Spleen (tissue), 11 donors: ENCODE results near the gene ACSM3. TPM values are rescaled to one million over a fixed set of nuclear protein-coding genes. Genes with fewer than 3 reads are reported as not detected.

ENCODE experiments used
- DNase-seq: peaks from one replicate; pipeline ENCODE4 v3.0.0-alpha.2; 2020
- H3K27ac ChIP-seq, 8 donors: fragments of 200-600 bp; sonication (generic) in 7 of 8; 1 replicate in 4 of 8; 2 replicates in 4 of 8; pipeline versions ENCODE4 v1.5.0 to v1.8.0; 2016 to 2021; ENCODE audit warnings: inconsistent platforms in 4 of 8, mild to moderate bottlenecking in 4 of 8, moderate library complexity in 1 of 8
- H3K27me3 ChIP-seq, 7 donors: fragments of 200-600 bp; sonication (generic) in 6 of 7; replicated peaks in 1 of 7; 1 replicate in 4 of 7; 2 replicates in 3 of 7; pipeline versions ENCODE4 v1.5.0 to v1.8.0; 2016 to 2021; ENCODE audit warnings: inconsistent platforms in 3 of 7, mild to moderate bottlenecking in 1 of 7
- H3K36me3 ChIP-seq, 6 donors: fragments of 200-600 bp; sonication (generic) in 5 of 6; 1 replicate in 4 of 6; 2 replicates in 2 of 6; pipeline versions ENCODE4 v1.5.0 to v1.8.0; 2016 to 2021; ENCODE audit warnings: inconsistent platforms in 2 of 6
- H3K4me1 ChIP-seq, 6 donors: fragments of 200-600 bp; sonication (generic) in 5 of 6; 1 replicate in 3 of 6; 2 replicates in 3 of 6; pipeline versions ENCODE4 v1.5.0 to v1.8.0; 2016 to 2021; ENCODE audit warnings: inconsistent platforms in 3 of 6
- H3K4me3 ChIP-seq, 8 donors: fragments of 200-600 bp; sonication (generic) in 7 of 8; 1 replicate in 4 of 8; 2 replicates in 4 of 8; pipeline versions ENCODE4 v1.5.0 to v1.8.0; 2016 to 2021; ENCODE audit warnings: inconsistent platforms in 4 of 8, mild to moderate bottlenecking in 4 of 8, moderate library complexity in 2 of 8
- H3K9me3 ChIP-seq, 8 donors: fragments of 200-600 bp; sonication (generic) in 7 of 8; 1 replicate in 4 of 8; 2 replicates in 4 of 8; pipeline versions ENCODE4 v1.5.0 to v1.8.0; 2016 to 2021; ENCODE audit warnings: inconsistent platforms in 4 of 8
- POLR2A ChIP-seq, 3 donors: fragments of 450-650 bp; IDR thresholded peaks; one replicate each; pipeline ENCODE4 v1.5.1; 2017; ENCODE audit warnings: antibody characterized with exemption in 3 of 3, mild to moderate bottlenecking in 1 of 3
- POLR2AphosphoS5 ChIP-seq, 3 donors: sonication (generic); formaldehyde crosslinking; IDR thresholded peaks; one replicate each; pipeline ENCODE4 v1.5.1; 2017; ENCODE audit warnings: antibody characterized with exemption in 3 of 3
- WGBS, 5 donors: extraction: QIAGEN DNeasy Blood & Tissue Kit in 3 of 5; methylation state at CpG; one replicate each; pipeline versions ENCODE4 v1.1.5 to v1.1.7; 2013 to 2018; 5-methylcytosine and 5-hydroxymethylcytosine counted together
- intact Hi-C: fragments of 100-400 bp; cut with DNase I; formaldehyde crosslinking; loops from one replicate; pipeline ENCODE4 v1.15.0; 2023; ENCODE audit warnings: low total_unique reads
- polyA plus RNA-seq, 3 donors: library from polyadenylated mRNA; stranded (reverse); fragments of 200-250 nt; gene quantifications; one replicate each; pipeline ENCODE4 v1.2.1, GENCODE V29; 2013
- total RNA-seq, 7 donors: library from RNA; depleted of rRNA in 3 of 7; stranded (reverse); fragments of >200 nt in 3 of 7; fragmentation: NEBNext Ultra II Directional in 4 of 7; extraction: Animal tissue kit (Norgen Biotek cat#: 25700) in 4 of 7; gene quantifications; one replicate each; pipeline versions ENCODE4 v1.1.0 to v1.2.1, GENCODE V29; 2016 to 2021
- TF ChIP-seq, protein P1 (sequence below), 11 experiments: fragments of 200-600 bp in 7 of 11; fragments of 450-650 bp in 4 of 11; sonication (generic) in 4 of 11; IDR thresholded peaks in 8 of 11; conservative IDR thresholded peaks in 3 of 11; 1 replicate in 7 of 11; 2 replicates in 4 of 11; pipeline versions ENCODE4 v1.4.0 to v1.8.0; 2016 to 2021; ENCODE audit warnings: antibody characterized with exemption in 11 of 11, inconsistent platforms in 4 of 11, mild to moderate bottlenecking in 1 of 11
- donor health status: healthy with polysubstance abuse.
- donor health status: DM: no; HTN: no; CAD: no; lungs with moderate emphysema.
- donor health status: DM: no; HTN: no; CAD: no.
- donor health status: Bipolar disorder and iron deficiency.
- donor health status: healthy.
- donor health status: DM: no; HTN: no; CAD: no.
- donor health status: DM: yes; HTN: yes; CAD: no.

The ACSM3 gene
- total and polyA plus RNA-seq, 10 donors, result 2.6 to 9.0 (median 4.2) TPM

DNA sequence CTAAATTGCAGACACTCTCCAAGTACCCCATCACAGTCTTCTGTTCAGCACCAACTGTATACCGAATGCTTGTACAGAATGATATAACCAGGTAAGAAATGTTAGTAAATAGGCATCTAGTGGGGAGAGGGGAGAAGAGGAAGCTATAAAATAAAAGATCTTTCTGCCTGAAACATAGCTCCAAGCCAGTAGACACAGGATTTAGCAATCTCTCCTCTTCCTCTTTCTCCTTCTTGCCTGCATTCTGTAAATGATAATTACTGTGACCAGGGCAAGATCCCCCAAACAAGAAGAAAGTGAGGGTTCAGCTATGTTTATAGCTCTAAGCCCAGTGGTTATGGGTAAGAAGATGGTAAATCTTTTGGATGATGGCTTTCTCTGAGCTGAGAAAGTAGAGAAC lies 17.9 kb downstream of the ACSM3 start:
- no peak overlapping the region for H3K27ac ChIP-seq
- intact Hi-C loops, result no loop called here
- no peaks in the 10 kb centered on the region for H3K4me1 ChIP-seq
- no peak overlapping the region for H3K4me3 ChIP-seq
- TF ChIP-seq, protein P1, sequence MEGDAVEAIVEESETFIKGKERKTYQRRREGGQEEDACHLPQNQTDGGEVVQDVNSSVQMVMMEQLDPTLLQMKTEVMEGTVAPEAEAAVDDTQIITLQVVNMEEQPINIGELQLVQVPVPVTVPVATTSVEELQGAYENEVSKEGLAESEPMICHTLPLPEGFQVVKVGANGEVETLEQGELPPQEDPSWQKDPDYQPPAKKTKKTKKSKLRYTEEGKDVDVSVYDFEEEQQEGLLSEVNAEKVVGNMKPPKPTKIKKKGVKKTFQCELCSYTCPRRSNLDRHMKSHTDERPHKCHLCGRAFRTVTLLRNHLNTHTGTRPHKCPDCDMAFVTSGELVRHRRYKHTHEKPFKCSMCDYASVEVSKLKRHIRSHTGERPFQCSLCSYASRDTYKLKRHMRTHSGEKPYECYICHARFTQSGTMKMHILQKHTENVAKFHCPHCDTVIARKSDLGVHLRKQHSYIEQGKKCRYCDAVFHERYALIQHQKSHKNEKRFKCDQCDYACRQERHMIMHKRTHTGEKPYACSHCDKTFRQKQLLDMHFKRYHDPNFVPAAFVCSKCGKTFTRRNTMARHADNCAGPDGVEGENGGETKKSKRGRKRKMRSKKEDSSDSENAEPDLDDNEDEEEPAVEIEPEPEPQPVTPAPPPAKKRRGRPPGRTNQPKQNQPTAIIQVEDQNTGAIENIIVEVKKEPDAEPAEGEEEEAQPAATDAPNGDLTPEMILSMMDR (IDR thresholded peaks at IDR 0.05 in 8 of 11, conservative IDR thresholded peaks at IDR 0.05 in 3 of 11), result no peak
- no peak for TF ChIP-seq POLR2AphosphoS5 (IDR thresholded peaks at IDR 0.05)
- no peak for TF ChIP-seq POLR2A (IDR thresholded peaks at IDR 0.05)
- peaks cover 0 to 5% (median 0%) of the 10 kb centered on the region in 8 donors for H3K9me3 ChIP-seq
- WGBS, 5 donors, result 59 to 85% (median 82%) methylated on average over 1 of the region's 1 CpG
- no peak for DNase-seq
- no peaks in the 10 kb centered on the region for H3K27me3 ChIP-seq
- peaks cover 0 to 24% (median 0%) of the 10 kb centered on the region in 6 donors for H3K36me3 ChIP-seq

GRCh38 chr16:20782470-20782869 lies 18.7 kb downstream of the ACSM3 start:
- no peak overlapping the region for H3K27ac ChIP-seq
- no peaks in the 10 kb centered on the region for H3K4me1 ChIP-seq
- peaks cover 0 to 23% (median 0%) of the 10 kb centered on the region in 6 donors for H3K36me3 ChIP-seq
- intact Hi-C loops, result no loop called here
- no peaks in the 10 kb centered on the region for H3K27me3 ChIP-seq
- 79 to 99% (median 96%) methylated on average over 2 of the region's 2 CpGs for WGBS, 5 donors
- no peak for DNase-seq
- no peak overlapping the region for H3K4me3 ChIP-seq
- TF ChIP-seq POLR2AphosphoS5 (IDR thresholded peaks at IDR 0.05), result no peak
- TF ChIP-seq, protein P1 (IDR thresholded peaks at IDR 0.05 in 8 of 11, conservative IDR thresholded peaks at IDR 0.05 in 3 of 11), result no peak
- peaks cover 0 to 5% (median 0%) of the 10 kb centered on the region in 8 donors for H3K9me3 ChIP-seq

GRCh38 chr16:20784204-20784603 lies 20.4 kb downstream of the ACSM3 start:
- TF ChIP-seq, protein P1 (IDR thresholded peaks at IDR 0.05 in 8 of 11, conservative IDR thresholded peaks at IDR 0.05 in 3 of 11), result no peak
- TF ChIP-seq POLR2A (IDR thresholded peaks at IDR 0.05), result no peak
- no peak for TF ChIP-seq POLR2AphosphoS5 (IDR thresholded peaks at IDR 0.05)
- no peaks in the 10 kb centered on the region for H3K4me1 ChIP-seq
- DNase-seq, result no peak
- H3K36me3 ChIP-seq, result peaks cover 0 to 9% (median 0%) of the 10 kb centered on the region in 6 donors
- intact Hi-C loops, result no loop called here
- no peaks in the 10 kb centered on the region for H3K27me3 ChIP-seq
- H3K9me3 ChIP-seq, result peaks cover 0 to 5% (median 0%) of the 10 kb centered on the region in 8 donors
- H3K27ac ChIP-seq, result no peak overlapping the region
- H3K4me3 ChIP-seq, result no peak overlapping the region

GRCh38 chr16:20789130-20789529 lies 25.3 kb downstream of the ACSM3 start:
- H3K9me3 ChIP-seq, result peaks cover 0 to 3% (median 0%) of the 10 kb centered on the region in 8 donors
- no peak overlapping the region for H3K27ac ChIP-seq
- H3K4me3 ChIP-seq, result no peak overlapping the region
- no peaks in the 10 kb centered on the region for H3K27me3 ChIP-seq
- H3K36me3 ChIP-seq, result no peaks in the 10 kb centered on the region
- intact Hi-C loops, result no loop called here
- TF ChIP-seq, protein P1 (IDR thresholded peaks at IDR 0.05 in 8 of 11, conservative IDR thresholded peaks at IDR 0.05 in 3 of 11), result no peak
- TF ChIP-seq POLR2A (IDR thresholded peaks at IDR 0.05) (no peak), POLR2AphosphoS5 (IDR thresholded peaks at IDR 0.05) (no peak)
- no peak for DNase-seq
- H3K4me1 ChIP-seq, result no peaks in the 10 kb centered on the region
